ENCODE measurements around the gene GPC6.

The GPC6 gene

GRCh38 chr13:94232161-94232950, 1005.7 kb downstream of the GPC6 start:
- DNase-seq = no peak

GRCh38 chr13:94232956-94233355, 1006.3 kb downstream of the GPC6 start:
- DNase-seq = no peak

GRCh38 chr13:94233401-94233800, 1006.8 kb downstream of the GPC6 start:
- no peak for DNase-seq

GRCh38 chr13:94233837-94234236, 1007.2 kb downstream of the GPC6 start:
- no peak for DNase-seq

- DNase-seq = no peak
Measured at GRCh38 chr13:94234738-94235137, 1008.1 kb downstream of the GPC6 start.

GRCh38 chr13:94236132-94236531, 1009.5 kb downstream of the GPC6 start:
- no peak for DNase-seq

GRCh38 chr13:94236872-94237271, 1010.3 kb downstream of the GPC6 start:
- no peak for DNase-seq

- no peak for DNase-seq
Measured at GRCh38 chr13:94239135-94239534, 1012.5 kb downstream of the GPC6 start.

- no peak for DNase-seq
Measured at GRCh38 chr13:94242554-94242953, 1015.9 kb downstream of the GPC6 start.

- no peak for DNase-seq
Measured at GRCh38 chr13:94243551-94243950, 1016.9 kb downstream of the GPC6 start.

- no peak for DNase-seq
Measured at GRCh38 chr13:94246495-94246894, 1019.9 kb downstream of the GPC6 start.

GRCh38 chr13:94247890-94248289, 1021.3 kb downstream of the GPC6 start:
- DNase-seq = no peak

GRCh38 chr13:94248454-94249228, 1022.0 kb downstream of the GPC6 start:
- no peak for DNase-seq

- DNase-seq = no peak
Measured at GRCh38 chr13:94249512-94249911, 1022.9 kb downstream of the GPC6 start.

GRCh38 chr13:94251831-94252608, 1025.4 kb downstream of the GPC6 start:
- DNase-seq = no peak

GRCh38 chr13:94254737-94255136, 1028.1 kb downstream of the GPC6 start:
- no peak for DNase-seq

GRCh38 chr13:94256721-94257120, 1030.1 kb downstream of the GPC6 start:
- DNase-seq = no peak

- DNase-seq = no peak
Measured at GRCh38 chr13:94259984-94260383, 1033.4 kb downstream of the GPC6 start.

GRCh38 chr13:94261163-94261562, 1034.6 kb downstream of the GPC6 start:
- DNase-seq = no peak

- DNase-seq = no peak
Measured at GRCh38 chr13:94263038-94263437, 1036.4 kb downstream of the GPC6 start.

- DNase-seq = no peak
Measured at GRCh38 chr13:94267581-94268366, 1041.2 kb downstream of the GPC6 start.

- DNase-seq = no peak
Measured at GRCh38 chr13:94268661-94269060, 1042.1 kb downstream of the GPC6 start.

- DNase-seq = no peak
Measured at GRCh38 chr13:94269557-94269956, 1043.0 kb downstream of the GPC6 start.
